Stimulated activated CD8-positive, alpha-beta memory T cell treated with anti-CD3 and anti-CD28 coated beads, Interleukin-7, amount 100 ng/mL, for 24 hours (primary cell): Measurements from ENCODE around the gene PSMB11.
A peak's percentile ranks its signal among the peaks of the same experiment; 100 is the strongest.

Source experiments
- DNase-seq: peaks from one replicate; pipeline ENCODE4 v3.0.0-alpha.2; 2020; ENCODE audit warnings: low read depth

The PSMB11 gene

GRCh38 chr14:23044840-23045239 lies 2.8 kb downstream of the PSMB11 start:
- DNase-seq, result no peak

GRCh38 chr14:23045419-23046357 lies 3.7 kb downstream of the PSMB11 start:
- no peak for DNase-seq

- no peak for DNase-seq
These were observed 5.1 kb downstream of the PSMB11 start for GRCh38 chr14:23047034-23047634.

GRCh38 chr14:23047751-23048693 lies 6.0 kb downstream of the PSMB11 start:
- no peak for DNase-seq

GRCh38 chr14:23049011-23049410 lies 7.0 kb downstream of the PSMB11 start:
- DNase-seq, result no peak

- no peak for DNase-seq
These were observed 9.4 kb downstream of the PSMB11 start for GRCh38 chr14:23051141-23052057.

GRCh38 chr14:23052182-23052623 lies 10.2 kb downstream of the PSMB11 start:
- no peak for DNase-seq

- DNase-seq, result no peak
These were observed 10.7 kb downstream of the PSMB11 start for GRCh38 chr14:23052671-23053070.

GRCh38 chr14:23053426-23053825 lies 11.4 kb downstream of the PSMB11 start:
- no peak for DNase-seq

- DNase-seq, result no peak
These were observed 12.2 kb downstream of the PSMB11 start for GRCh38 chr14:23054000-23054811.

GRCh38 chr14:23055147-23055550 lies 13.1 kb downstream of the PSMB11 start:
- DNase-seq, result no peak

GRCh38 chr14:23055621-23056144 lies 13.7 kb downstream of the PSMB11 start:
- no peak for DNase-seq

GRCh38 chr14:23056145-23056955 lies 14.3 kb downstream of the PSMB11 start:
- DNase-seq, result no peak

GRCh38 chr14:23056956-23057756 lies 15.1 kb downstream of the PSMB11 start, which contains the start of gene CDH24:
Gene CDH24 (minus strand): TSS chr14:23057520. CDS start chr14:23055733, 1,787 bp downstream.
- peak; percentile 34 for DNase-seq

- DNase-seq, result peak; percentile 74
These were observed 16.0 kb downstream of the PSMB11 start for GRCh38 chr14:23057757-23058653.

GRCh38 chr14:23058654-23059504 lies 16.9 kb downstream of the PSMB11 start:
- DNase-seq, result no peak
